NCI-H748 (cell line): ENCODE results near the gene GFM2.
"Not testable (repeated sequence)": the region's sequence is repeated elsewhere in the genome, so short reads cannot be mapped to it uniquely, and the experiment has no call there.

Experiments
- DNase-seq: peaks from one replicate; lab custom pipeline; 2025; ENCODE audit not compliant: unreplicated experiment; lab: John Stamatoyannopoulos, UW

Gene GFM2

GRCh38 chr5:74722271-74722670 is 44.6 kb downstream of the GFM2 start:
- DNase-seq: no peak

- peak; percentile 70 for DNase-seq
These were observed 49.3 kb downstream of the GFM2 start for GRCh38 chr5:74717596-74717995.

- no peak for DNase-seq
These were observed 73.7 kb downstream of the GFM2 start for GRCh38 chr5:74693191-74693590.

- no peak for DNase-seq
These were observed 79.8 kb downstream of the GFM2 start for GRCh38 chr5:74686962-74687751.

- DNase-seq: no peak
These were observed 80.8 kb downstream of the GFM2 start for GRCh38 chr5:74685979-74686631.

- peak; percentile 84 for DNase-seq
These were observed 81.7 kb downstream of the GFM2 start, which contains the start of gene HEXB for GRCh38 chr5:74684900-74685851. TSS of gene HEXB (plus strand) at chr5:74685233. CDS start at chr5:74685261, 28 bp downstream.

- DNase-seq: no peak
These were observed 87.0 kb downstream of the GFM2 start for GRCh38 chr5:74679966-74680365.

- not testable (repeated sequence) for DNase-seq
These were observed 87.6 kb downstream of the GFM2 start for GRCh38 chr5:74679300-74679699.

- DNase-seq: not testable (repeated sequence)
These were observed 88.8 kb downstream of the GFM2 start for GRCh38 chr5:74678123-74678522.

- DNase-seq: not testable (repeated sequence)
These were observed 90.5 kb downstream of the GFM2 start for GRCh38 chr5:74676466-74676865.

- peak; percentile 62 for DNase-seq
These were observed 93.7 kb downstream of the GFM2 start for GRCh38 chr5:74673011-74673790.

- DNase-seq: no peak
These were observed 94.6 kb downstream of the GFM2 start for GRCh38 chr5:74672215-74672877.
